Fibroblast of the aortic adventitia (primary cell): Measurements from ENCODE around the gene CNPY3. TPM values are rescaled to one million over a fixed set of nuclear protein-coding genes. Genes with fewer than 3 reads are reported as not detected.
"Not testable (repeated sequence)": the region's sequence is repeated elsewhere in the genome, so short reads cannot be mapped to it uniquely, and the experiment has no call there.

Source experiments
- DNase-seq: peaks from one replicate; pipeline ENCODE4 v3.0.0-alpha.2; 2010; ENCODE audit warnings: low read depth
- H3K4me3 ChIP-seq: 2 replicates; pipeline ENCODE4 v1.5.1; 2011; ENCODE audit warnings: low read depth, mild to moderate bottlenecking, control low read depth, low read length, moderate library complexity
- CTCF ChIP-seq: IDR thresholded peaks from 2 replicates; pipeline ENCODE4 v1.5.1; 2011; ENCODE audit warnings: mild to moderate bottlenecking, low read length, control low read depth, inconsistent platforms; ENCODE audit not compliant: insufficient read depth
- total RNA-seq: library from RNA; depleted of rRNA; stranded (reverse); fragments of >200 nt; gene quantifications from 2 replicates; pipeline ENCODE4 v1.2.3, GENCODE V29; 2012; ENCODE audit warnings: low replicate concordance

CNPY3 gene
- total RNA-seq: 23.2 and 45.6 TPM in 2 replicates

GRCh38 chr6:42928986-42929820 lies at the start of gene CNPY3:
Gene CNPY3, plus strand, starts transcription at chr6:42929480. Its CDS starts 91 bp downstream, at chr6:42929571.
- peak; percentile 98 for DNase-seq
- TF ChIP-seq CTCF: peak; percentile 3
- peak within 1 kb of the TSS; percentile 87 for H3K4me3 ChIP-seq

DNA sequence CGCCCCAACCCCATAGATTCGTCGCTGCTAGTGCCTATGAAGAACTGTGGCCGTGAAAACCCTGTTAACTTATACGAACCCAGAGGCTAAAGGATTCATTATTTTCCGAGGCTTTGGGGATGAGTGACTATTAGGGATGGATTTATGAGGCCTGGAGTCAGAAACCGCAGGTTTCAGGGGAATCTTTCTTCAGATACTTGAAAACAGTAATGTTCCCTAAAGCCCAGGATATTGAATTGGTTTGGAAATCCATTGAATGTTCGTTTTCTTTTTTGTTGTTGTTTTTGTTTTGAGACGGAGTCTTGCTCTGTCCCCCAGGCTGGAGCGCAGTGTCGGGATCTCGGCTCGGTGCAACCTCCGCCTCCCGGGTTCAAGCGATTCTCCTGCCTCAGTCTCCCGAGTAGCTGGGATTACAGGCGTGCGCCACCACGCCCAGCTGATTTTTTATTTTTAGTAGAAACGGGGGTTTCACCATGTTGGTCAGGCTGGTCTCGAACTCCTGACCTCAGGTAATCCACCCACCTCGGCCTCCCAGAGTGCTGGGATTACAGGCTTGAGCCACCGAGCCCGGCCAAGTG lies 49.0 kb upstream of the CNPY3 start:
- DNase-seq: not testable (repeated sequence)
- H3K4me3 ChIP-seq: peak overlapping the region; percentile 90

- not testable (repeated sequence) for DNase-seq
- peak overlapping the region; percentile 90 for H3K4me3 ChIP-seq
These were observed 48.4 kb upstream of the CNPY3 start for GRCh38 chr6:42880871-42881270.

DNA sequence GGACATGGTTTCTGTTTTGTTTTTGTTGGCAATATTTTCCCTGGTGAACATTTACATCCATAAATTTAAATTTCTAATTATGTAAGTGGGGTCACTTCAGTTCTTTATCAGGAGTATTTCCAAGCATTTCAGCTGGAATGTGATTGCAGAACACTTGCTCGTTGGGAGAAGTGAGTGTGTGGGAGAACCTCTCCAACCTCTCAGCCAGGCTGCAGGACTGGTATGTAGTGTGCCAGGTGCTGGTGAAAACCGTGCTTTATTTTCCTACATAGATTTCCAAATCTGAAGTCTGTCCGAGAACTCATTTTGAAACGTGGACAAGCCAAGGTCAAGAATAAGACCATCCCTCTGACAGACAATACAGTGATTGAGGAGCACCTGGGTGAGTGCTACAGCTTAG lies 43.6 kb upstream of the CNPY3 start:
- no peak for TF ChIP-seq CTCF
- H3K4me3 ChIP-seq: no peak overlapping the region
- DNase-seq: no peak

- DNase-seq, H3K4me3 ChIP-seq: not testable (repeated sequence)
These were observed 41.1 kb upstream of the CNPY3 start for GRCh38 chr6:42888201-42888600.

DNA sequence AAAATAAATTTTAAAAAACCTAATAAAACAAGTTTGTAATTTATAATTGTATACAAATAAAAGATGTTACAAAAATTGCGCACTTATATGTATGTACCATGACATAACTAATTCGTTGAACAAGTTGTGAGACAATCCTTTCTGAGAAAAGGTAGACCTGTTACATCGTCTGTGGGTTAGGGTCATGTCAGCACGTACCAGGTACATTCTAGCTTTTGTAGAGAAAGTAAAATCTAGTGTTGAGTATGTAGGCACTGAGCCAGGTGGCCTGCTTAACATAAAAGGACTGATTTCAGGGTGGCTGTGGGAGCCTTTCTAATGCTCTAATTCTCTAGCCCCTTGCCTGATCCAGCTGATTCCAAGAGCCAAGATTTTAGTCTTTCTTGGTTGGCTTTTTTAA lies 39.5 kb upstream of the CNPY3 start:
- DNase-seq: no peak
- peak overlapping the region; percentile 93 for H3K4me3 ChIP-seq
- TF ChIP-seq CTCF: no peak

- H3K4me3 ChIP-seq: peak overlapping the region; percentile 93
- TF ChIP-seq CTCF: no peak
- peak; percentile 98 for DNase-seq
These were observed 38.7 kb upstream of the CNPY3 start for GRCh38 chr6:42890311-42891198.

- DNase-seq: no peak
- H3K4me3 ChIP-seq: peak overlapping the region; percentile 93
- no peak for TF ChIP-seq CTCF
These were observed 38.0 kb upstream of the CNPY3 start for GRCh38 chr6:42891199-42891722.

DNA sequence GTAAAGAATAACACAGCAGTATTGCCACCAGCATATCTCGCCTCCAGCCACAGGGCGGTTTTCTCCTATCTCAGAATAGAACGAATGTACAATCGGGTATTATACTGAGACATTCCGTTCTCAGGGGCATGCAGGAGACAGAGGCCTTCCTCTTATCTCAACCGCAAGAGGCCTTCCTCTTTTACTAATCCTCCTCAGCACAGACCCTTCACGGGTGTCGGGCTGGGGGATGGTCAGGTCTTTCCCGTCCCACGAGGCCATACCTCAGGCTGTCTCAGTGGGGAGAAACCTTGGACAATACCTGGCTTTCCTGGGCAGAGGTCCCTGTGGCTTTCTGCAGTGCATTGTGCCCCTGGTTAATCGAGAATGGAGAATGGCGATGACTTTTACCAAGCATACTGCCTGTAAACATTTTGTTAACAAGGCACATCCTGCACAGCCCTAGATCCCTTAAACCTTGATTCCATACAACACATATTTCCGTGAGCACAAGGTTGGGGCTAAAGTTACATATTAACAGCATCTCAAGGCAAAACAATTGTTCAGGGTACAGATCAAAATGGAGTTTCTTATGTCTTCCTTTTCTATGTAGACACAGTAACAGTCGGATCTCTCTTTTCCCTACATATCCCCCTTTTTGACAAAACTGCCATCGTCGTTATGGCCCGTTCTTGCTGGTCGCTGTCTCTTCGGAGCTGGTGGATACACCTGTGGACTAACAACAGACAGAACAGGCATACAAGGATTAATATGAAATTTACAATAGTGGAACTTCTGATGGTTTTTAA lies 35.0 kb upstream of the CNPY3 start:
- not testable (repeated sequence) for H3K4me3 ChIP-seq, DNase-seq
